GM23338 (cell line): ENCODE measurements around the gene PLEKHH3. TPM values are rescaled to one million over a fixed set of nuclear protein-coding genes. Genes with fewer than 3 reads are reported as not detected.

Source experiments
- ATAC-seq: fragments of 200-7000 bp; cut with Tn5 transposase; 3 replicates; pipeline ENCODE4 v1.9.1; 2020
- DNase-seq: peaks from one replicate; pipeline ENCODE4 v3.0.0-alpha.2; 2015; ENCODE audit warnings: low spot score
- H2AFZ ChIP-seq: fragments of 200-600 bp; sonication (generic); 2 replicates; pipeline ENCODE4 v1.8.0; 2016; ENCODE audit warnings: antibody characterized with exemption, mild to moderate bottlenecking, moderate library complexity
- H3F3A ChIP-seq: fragments of 200-600 bp; sonication (generic); replicated peaks from 2 replicates; pipeline ENCODE4 v1.8.0; 2017; ENCODE audit warnings: antibody characterized with exemption, mixed run types, low read depth
- H3K27ac ChIP-seq: fragments of 200-600 bp; sonication (generic); 2 replicates; pipeline ENCODE4 v1.6.1; 2016; ENCODE audit warnings: low read depth
- H3K27me3 ChIP-seq: fragments of 200-600 bp; sonication (generic); 2 replicates; pipeline ENCODE4 v1.8.0; 2016; ENCODE audit warnings: mild to moderate bottlenecking, mixed run types, moderate library complexity; ENCODE audit not compliant: insufficient read depth
- H3K36me3 ChIP-seq: fragments of 200-600 bp; sonication (generic); 2 replicates; pipeline ENCODE4 v1.8.0; 2016; ENCODE audit warnings: mild to moderate bottlenecking; ENCODE audit not compliant: insufficient read depth
- H3K4me1 ChIP-seq: fragments of 200-600 bp; sonication (generic); 2 replicates; pipeline ENCODE4 v1.8.0; 2016; ENCODE audit warnings: mild to moderate bottlenecking, moderate library complexity; ENCODE audit not compliant: insufficient read depth
- H3K4me2 ChIP-seq: fragments of 200-600 bp; sonication (generic); 2 replicates; pipeline ENCODE4 v1.7.1; 2017; ENCODE audit warnings: mixed run types
- H3K4me3 ChIP-seq: fragments of 200-600 bp; sonication (generic); 2 replicates; pipeline ENCODE4 v1.6.1; 2016; ENCODE audit warnings: mixed run types
- H3K79me2 ChIP-seq: fragments of 200-600 bp; sonication (generic); replicated peaks from 2 replicates; pipeline ENCODE4 v1.8.0; 2017; ENCODE audit warnings: mild to moderate bottlenecking; ENCODE audit not compliant: insufficient read depth
- H3K9me2 ChIP-seq: fragments of 200-600 bp; sonication (generic); 2 replicates; pipeline ENCODE4 v1.8.0; 2017; ENCODE audit not compliant: insufficient read depth
- H4K20me1 ChIP-seq: fragments of 200-600 bp; sonication (generic); replicated peaks from 2 replicates; pipeline ENCODE4 v1.8.0; 2017; ENCODE audit warnings: mild to moderate bottlenecking; ENCODE audit not compliant: insufficient read depth
- H3K27ac Mint-ChIP-seq: 2 replicates; pipeline ENCODE4 v1.8.0; 2020; ENCODE audit warnings: inconsistent platforms, mild to moderate bottlenecking, moderate library complexity, mixed read lengths
- H3K27me3 Mint-ChIP-seq: 3 replicates; pipeline ENCODE4 v1.8.0; 2022; ENCODE audit warnings: low read depth, mild to moderate bottlenecking, moderate library complexity, mixed read lengths, inconsistent platforms; ENCODE audit not compliant: insufficient read depth, poor library complexity
- H3K36me3 Mint-ChIP-seq: 3 replicates; pipeline ENCODE4 v1.8.0; 2021; ENCODE audit warnings: low read depth, mild to moderate bottlenecking, inconsistent platforms, moderate library complexity, mixed read lengths
- H3K4me1 Mint-ChIP-seq: 3 replicates; pipeline ENCODE4 v1.8.0; 2020; ENCODE audit warnings: mild to moderate bottlenecking, inconsistent platforms, mixed read lengths
- H3K4me3 Mint-ChIP-seq: 3 replicates; pipeline ENCODE4 v1.8.0; 2021; ENCODE audit warnings: moderate library complexity, mild to moderate bottlenecking, inconsistent platforms, mixed read lengths
- H3K9me3 Mint-ChIP-seq: 3 replicates; pipeline ENCODE4 v1.8.0; 2020; ENCODE audit warnings: moderate library complexity, mild to moderate bottlenecking, inconsistent platforms, mixed read lengths
- CREB1 ChIP-seq: fragments of 250-450 bp; sonication (Bioruptor Pico); IDR thresholded peaks from 2 replicates; pipeline ENCODE4 v1.5.0; 2020; ENCODE audit warnings: low read depth, mild to moderate bottlenecking, moderate library complexity
- EZH2 ChIP-seq: fragments of 200-600 bp; sonication (generic); IDR thresholded peaks from one replicate; pipeline ENCODE4 v1.8.0; 2017; ENCODE audit warnings: antibody characterized with exemption, mild to moderate bottlenecking, low read depth; ENCODE audit not compliant: unreplicated experiment
- EZH2phosphoT487 ChIP-seq: fragments of 200-600 bp; sonication (generic); IDR thresholded peaks from one replicate; pipeline ENCODE4 v1.8.1; 2018; ENCODE audit warnings: antibody characterized with exemption; ENCODE audit not compliant: unreplicated experiment
- POLR2AphosphoS5 ChIP-seq: IDR thresholded peaks from 2 replicates; pipeline ENCODE4 v1.6.1; 2016; ENCODE audit warnings: antibody characterized with exemption, low read depth
- STAT1 ChIP-seq: IDR thresholded peaks from one replicate; pipeline ENCODE4 v1.6.1; 2016; ENCODE audit warnings: antibody characterized with exemption; ENCODE audit not compliant: unreplicated experiment
- ZNF114 ChIP-seq: fragments of 250-450 bp; sonication (Bioruptor Pico); IDR thresholded peaks from 2 replicates; pipeline ENCODE4 v1.5.0; 2020; ENCODE audit warnings: mild to moderate bottlenecking, moderate library complexity
- polyA plus RNA-seq: library from polyadenylated mRNA; unstranded; fragments of >200 nt; fragmentation: Nextera tagmentation; extraction: Ambion mirVana; gene quantifications from 2 replicates; pipeline ENCODE4 v1.2.1, GENCODE V29; 2016
- total RNA-seq: library from RNA; depleted of rRNA; stranded (reverse); fragments of >200 nt; shearing (Covaris generic); gene quantifications from 2 replicates; pipeline ENCODE4 v1.2.3, GENCODE V29; 2014
- TF ChIP-seq, protein P1 (sequence below), 2 experiments: fragments of 200-600 bp in 1 of 2; sonication (generic) in 1 of 2; conservative IDR thresholded peaks; 2 replicates each; pipeline versions ENCODE4 v1.5.1 to v1.6.1; 2016 to 2017; ENCODE audit warnings: antibody characterized with exemption in 2 of 2, low read depth in 2 of 2, mild to moderate bottlenecking in 2 of 2, moderate library complexity in 1 of 2
- TF ChIP-seq, protein P2 (sequence below): IDR thresholded peaks from one replicate; pipeline ENCODE4 v1.6.1; 2018; ENCODE audit warnings: antibody characterized with exemption; ENCODE audit not compliant: unreplicated experiment

PLEKHH3 gene
- total and polyA plus RNA-seq, 2 experiments from 2014 or later = 10.9 to 24.2 TPM

DNA sequence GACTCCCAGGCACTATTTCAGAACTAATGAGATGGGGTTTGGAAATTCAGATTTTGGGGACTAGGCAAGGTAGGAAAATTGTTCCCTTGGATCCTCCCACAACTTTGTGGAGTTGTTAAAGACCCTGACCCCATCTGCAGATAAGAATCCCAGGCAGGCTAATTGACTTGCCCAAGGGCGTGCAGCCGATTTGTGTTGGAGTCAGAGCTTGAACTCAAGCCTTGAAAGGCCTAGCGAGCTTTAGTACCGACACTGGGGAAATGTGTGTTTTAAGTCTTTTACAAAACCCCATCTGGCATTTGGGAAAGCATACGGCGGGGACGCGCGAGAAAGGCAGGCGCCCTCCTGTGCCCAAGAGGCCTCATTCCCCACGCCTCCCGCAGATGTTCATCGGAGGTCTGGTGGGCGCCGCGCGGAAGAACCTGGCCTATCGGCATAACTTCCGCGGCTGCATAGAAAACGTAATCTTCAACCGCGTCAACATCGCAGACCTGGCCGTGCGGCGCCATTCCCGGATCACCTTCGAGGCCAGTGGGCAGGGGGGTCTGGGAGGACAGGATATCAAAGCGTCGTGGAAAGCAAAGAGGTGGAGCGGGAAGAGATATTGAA, 9.8 kb upstream of the PLEKHH3 start:
- Mint-ChIP-seq H3K4me1 (peaks cover 35% of the 10 kb centered on the region), H3K27me3 (peaks cover 36% of the 10 kb centered on the region), H3K4me3 (no peak overlapping the region), H3K36me3 (peaks cover 27% of the 10 kb centered on the region), H3K9me3 (no peaks in the 10 kb centered on the region), H3K27ac (no peak overlapping the region)
- H3K27me3 ChIP-seq = peaks cover 37% of the 10 kb centered on the region
- H3K36me3 ChIP-seq = no peaks in the 10 kb centered on the region
- 0 out of 2 replicates have a peak, but pooled peaks cover 2% of the 10 kb centered on the region for H4K20me1 ChIP-seq
- ATAC-seq = no peak
- no peak for DNase-seq
- no peaks in the 10 kb centered on the region for H3K79me2 ChIP-seq
- no peak overlapping the region for H3K27ac ChIP-seq
- H3K4me1 ChIP-seq = peaks cover 13% of the 10 kb centered on the region; the same call in 1 of the 2 replicates
- H3K4me2 ChIP-seq = no peak overlapping the region
- TF ChIP-seq ZNF114 (CRISPR knock-in tag) = no peak
- TF ChIP-seq, protein P1, sequence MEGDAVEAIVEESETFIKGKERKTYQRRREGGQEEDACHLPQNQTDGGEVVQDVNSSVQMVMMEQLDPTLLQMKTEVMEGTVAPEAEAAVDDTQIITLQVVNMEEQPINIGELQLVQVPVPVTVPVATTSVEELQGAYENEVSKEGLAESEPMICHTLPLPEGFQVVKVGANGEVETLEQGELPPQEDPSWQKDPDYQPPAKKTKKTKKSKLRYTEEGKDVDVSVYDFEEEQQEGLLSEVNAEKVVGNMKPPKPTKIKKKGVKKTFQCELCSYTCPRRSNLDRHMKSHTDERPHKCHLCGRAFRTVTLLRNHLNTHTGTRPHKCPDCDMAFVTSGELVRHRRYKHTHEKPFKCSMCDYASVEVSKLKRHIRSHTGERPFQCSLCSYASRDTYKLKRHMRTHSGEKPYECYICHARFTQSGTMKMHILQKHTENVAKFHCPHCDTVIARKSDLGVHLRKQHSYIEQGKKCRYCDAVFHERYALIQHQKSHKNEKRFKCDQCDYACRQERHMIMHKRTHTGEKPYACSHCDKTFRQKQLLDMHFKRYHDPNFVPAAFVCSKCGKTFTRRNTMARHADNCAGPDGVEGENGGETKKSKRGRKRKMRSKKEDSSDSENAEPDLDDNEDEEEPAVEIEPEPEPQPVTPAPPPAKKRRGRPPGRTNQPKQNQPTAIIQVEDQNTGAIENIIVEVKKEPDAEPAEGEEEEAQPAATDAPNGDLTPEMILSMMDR (conservative IDR thresholded peaks at IDR 0.05; ENCODE audit: low read depth in 2 of 2) = peak; percentile 9 to 36; a peak in 2 of 4 replicates
- H2AFZ ChIP-seq = no peak overlapping the region
- H3K9me2 ChIP-seq = no peaks in the 10 kb centered on the region
- peaks cover 22% of the 10 kb centered on the region; the same call in 1 of the 2 replicates for H3F3A ChIP-seq
- no peak overlapping the region for H3K4me3 ChIP-seq

DNA sequence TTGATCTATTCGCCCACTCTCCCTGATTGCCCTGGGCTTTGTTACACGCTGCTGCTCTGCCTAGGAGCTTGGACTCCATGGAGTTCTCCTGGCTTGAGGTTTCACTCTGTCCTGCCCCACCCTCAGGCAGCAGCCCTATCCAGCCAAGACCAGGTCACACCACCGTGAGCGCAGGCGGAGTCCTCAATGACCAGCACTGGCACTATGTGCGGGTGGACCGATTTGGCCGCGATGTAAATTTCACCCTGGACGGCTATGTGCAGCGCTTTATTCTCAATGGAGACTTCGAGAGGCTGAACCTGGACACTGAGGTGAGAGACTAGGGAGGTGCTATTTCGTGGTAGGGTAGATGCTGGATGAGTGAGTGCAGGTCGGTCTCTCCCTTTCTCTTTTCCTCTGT, 9.0 kb upstream of the PLEKHH3 start:
- Mint-ChIP-seq H3K9me3 (no peaks in the 10 kb centered on the region; the same call in 2 of the 3 replicates), H3K4me3 (no peak overlapping the region), H3K27ac (no peak overlapping the region), H3K36me3 (peaks cover 26% of the 10 kb centered on the region), H3K27me3 (peaks cover 37% of the 10 kb centered on the region), H3K4me1 (peaks cover 40% of the 10 kb centered on the region)
- no peak overlapping the region for H3K4me2 ChIP-seq
- ATAC-seq (no peak), DNase-seq (no peak)
- no peaks in the 10 kb centered on the region for H3K9me2 ChIP-seq
- H3K36me3 ChIP-seq = no peaks in the 10 kb centered on the region
- H3K4me3 ChIP-seq = no peak overlapping the region
- H3K4me1 ChIP-seq = peaks cover 18% of the 10 kb centered on the region; the same call in 1 of the 2 replicates
- H4K20me1 ChIP-seq = 0 out of 2 replicates have a peak, but pooled peaks cover 2% of the 10 kb centered on the region
- peaks cover 45% of the 10 kb centered on the region for H3K27me3 ChIP-seq
- H3F3A ChIP-seq = peaks cover 26% of the 10 kb centered on the region; the same call in 1 of the 2 replicates
- H2AFZ ChIP-seq = no peak overlapping the region
- no peaks in the 10 kb centered on the region for H3K79me2 ChIP-seq
- H3K27ac ChIP-seq = no peak overlapping the region
- TF ChIP-seq, protein P1 (conservative IDR thresholded peaks at IDR 0.05; ENCODE audit: low read depth in 2 of 2) = no peak
- no peak for TF ChIP-seq EZH2
- no peak for TF ChIP-seq ZNF114 (CRISPR knock-in tag)
- TF ChIP-seq STAT1 = no peak
- no peak for TF ChIP-seq CREB1 (CRISPR knock-in tag)
- TF ChIP-seq POLR2AphosphoS5 = no peak
- no peak for TF ChIP-seq EZH2phosphoT487
- TF ChIP-seq, protein P2, sequence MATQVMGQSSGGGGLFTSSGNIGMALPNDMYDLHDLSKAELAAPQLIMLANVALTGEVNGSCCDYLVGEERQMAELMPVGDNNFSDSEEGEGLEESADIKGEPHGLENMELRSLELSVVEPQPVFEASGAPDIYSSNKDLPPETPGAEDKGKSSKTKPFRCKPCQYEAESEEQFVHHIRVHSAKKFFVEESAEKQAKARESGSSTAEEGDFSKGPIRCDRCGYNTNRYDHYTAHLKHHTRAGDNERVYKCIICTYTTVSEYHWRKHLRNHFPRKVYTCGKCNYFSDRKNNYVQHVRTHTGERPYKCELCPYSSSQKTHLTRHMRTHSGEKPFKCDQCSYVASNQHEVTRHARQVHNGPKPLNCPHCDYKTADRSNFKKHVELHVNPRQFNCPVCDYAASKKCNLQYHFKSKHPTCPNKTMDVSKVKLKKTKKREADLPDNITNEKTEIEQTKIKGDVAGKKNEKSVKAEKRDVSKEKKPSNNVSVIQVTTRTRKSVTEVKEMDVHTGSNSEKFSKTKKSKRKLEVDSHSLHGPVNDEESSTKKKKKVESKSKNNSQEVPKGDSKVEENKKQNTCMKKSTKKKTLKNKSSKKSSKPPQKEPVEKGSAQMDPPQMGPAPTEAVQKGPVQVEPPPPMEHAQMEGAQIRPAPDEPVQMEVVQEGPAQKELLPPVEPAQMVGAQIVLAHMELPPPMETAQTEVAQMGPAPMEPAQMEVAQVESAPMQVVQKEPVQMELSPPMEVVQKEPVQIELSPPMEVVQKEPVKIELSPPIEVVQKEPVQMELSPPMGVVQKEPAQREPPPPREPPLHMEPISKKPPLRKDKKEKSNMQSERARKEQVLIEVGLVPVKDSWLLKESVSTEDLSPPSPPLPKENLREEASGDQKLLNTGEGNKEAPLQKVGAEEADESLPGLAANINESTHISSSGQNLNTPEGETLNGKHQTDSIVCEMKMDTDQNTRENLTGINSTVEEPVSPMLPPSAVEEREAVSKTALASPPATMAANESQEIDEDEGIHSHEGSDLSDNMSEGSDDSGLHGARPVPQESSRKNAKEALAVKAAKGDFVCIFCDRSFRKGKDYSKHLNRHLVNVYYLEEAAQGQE = no peak
